IPS-NIHi11 (cell line): ENCODE data around the gene DHX29.
"Not testable (repeated sequence)": the region's sequence is repeated elsewhere in the genome, so short reads cannot be mapped to it uniquely, and the experiment has no call there.

ENCODE experiments used
- DNase-seq: peaks from one replicate; pipeline ENCODE4 v3.0.0; 2012; ENCODE audit warnings: mixed read lengths, low spot score

The DHX29 gene, protein sequence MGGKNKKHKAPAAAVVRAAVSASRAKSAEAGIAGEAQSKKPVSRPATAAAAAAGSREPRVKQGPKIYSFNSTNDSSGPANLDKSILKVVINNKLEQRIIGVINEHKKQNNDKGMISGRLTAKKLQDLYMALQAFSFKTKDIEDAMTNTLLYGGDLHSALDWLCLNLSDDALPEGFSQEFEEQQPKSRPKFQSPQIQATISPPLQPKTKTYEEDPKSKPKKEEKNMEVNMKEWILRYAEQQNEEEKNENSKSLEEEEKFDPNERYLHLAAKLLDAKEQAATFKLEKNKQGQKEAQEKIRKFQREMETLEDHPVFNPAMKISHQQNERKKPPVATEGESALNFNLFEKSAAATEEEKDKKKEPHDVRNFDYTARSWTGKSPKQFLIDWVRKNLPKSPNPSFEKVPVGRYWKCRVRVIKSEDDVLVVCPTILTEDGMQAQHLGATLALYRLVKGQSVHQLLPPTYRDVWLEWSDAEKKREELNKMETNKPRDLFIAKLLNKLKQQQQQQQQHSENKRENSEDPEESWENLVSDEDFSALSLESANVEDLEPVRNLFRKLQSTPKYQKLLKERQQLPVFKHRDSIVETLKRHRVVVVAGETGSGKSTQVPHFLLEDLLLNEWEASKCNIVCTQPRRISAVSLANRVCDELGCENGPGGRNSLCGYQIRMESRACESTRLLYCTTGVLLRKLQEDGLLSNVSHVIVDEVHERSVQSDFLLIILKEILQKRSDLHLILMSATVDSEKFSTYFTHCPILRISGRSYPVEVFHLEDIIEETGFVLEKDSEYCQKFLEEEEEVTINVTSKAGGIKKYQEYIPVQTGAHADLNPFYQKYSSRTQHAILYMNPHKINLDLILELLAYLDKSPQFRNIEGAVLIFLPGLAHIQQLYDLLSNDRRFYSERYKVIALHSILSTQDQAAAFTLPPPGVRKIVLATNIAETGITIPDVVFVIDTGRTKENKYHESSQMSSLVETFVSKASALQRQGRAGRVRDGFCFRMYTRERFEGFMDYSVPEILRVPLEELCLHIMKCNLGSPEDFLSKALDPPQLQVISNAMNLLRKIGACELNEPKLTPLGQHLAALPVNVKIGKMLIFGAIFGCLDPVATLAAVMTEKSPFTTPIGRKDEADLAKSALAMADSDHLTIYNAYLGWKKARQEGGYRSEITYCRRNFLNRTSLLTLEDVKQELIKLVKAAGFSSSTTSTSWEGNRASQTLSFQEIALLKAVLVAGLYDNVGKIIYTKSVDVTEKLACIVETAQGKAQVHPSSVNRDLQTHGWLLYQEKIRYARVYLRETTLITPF (N-terminal part only)

DNA sequence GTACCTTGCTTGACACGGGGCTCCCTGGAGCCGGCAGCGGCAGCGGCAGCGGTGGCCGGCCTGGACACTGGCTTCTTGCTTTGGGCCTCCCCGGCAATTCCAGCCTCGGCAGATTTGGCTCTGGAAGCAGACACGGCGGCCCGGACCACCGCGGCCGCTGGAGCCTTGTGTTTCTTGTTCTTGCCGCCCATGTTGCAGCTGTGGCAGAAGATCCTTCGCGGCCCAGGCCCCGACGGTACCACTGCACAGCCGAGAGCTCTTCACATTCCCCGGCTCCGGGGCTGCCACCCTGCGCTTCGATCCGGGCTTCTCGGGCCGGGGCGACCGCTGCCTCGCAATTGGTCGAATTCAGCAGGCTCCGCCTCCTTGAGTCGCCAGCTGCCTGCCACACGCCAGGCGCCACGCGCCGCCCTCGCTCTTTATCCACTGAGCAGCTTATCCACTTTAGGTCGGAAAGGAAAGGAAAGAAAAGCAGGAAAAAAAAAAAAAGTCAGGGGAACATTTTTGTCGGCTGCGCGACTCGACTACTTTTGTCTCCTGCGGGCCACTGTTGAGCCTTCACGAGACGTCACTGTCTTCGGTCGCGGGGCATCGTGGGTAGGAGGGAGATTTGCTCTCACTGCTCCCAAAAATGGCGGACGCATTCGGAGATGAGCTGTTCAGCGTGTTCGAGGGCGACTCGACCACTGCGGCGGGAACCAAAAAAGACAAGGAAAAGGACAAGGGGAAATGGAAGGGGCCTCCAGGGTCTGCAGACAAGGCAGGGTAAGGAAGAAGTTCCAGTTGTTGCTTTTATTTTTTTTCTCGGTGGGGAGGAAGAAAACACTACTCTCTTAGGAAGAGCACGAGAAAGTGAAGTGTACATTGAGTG is at the start of gene DHX29, which contains the start of gene MTREX:
TSS of gene DHX29 (minus strand) at position 312 of the 871 bp plus-strand sequence. CDS start at position 191, 121 bp downstream.
TSS of gene MTREX (plus strand) at position 607 of the 871 bp plus-strand sequence. CDS start at position 632, 25 bp downstream.
- peak; percentile 97 for DNase-seq

DNA sequence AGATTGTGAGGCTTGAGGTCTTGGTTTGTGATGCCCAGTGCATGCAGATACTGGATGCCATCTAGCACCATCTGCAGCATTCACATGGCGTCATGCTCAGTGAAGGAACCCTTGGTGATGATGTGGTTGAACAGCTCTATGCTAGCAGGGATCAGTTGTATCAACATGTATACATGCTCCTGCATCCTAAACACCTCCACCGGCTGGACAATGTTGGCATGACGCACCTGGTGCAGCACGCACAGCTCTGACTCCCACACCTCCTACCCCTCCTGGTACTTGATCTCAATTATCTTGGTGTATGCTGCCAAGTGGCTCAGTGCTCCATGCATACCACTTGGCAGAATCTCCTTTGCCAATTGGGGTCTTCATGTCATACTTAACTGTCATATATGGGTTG is 49.4 kb upstream of the DHX29 start:
- DNase-seq = no peak

DNA sequence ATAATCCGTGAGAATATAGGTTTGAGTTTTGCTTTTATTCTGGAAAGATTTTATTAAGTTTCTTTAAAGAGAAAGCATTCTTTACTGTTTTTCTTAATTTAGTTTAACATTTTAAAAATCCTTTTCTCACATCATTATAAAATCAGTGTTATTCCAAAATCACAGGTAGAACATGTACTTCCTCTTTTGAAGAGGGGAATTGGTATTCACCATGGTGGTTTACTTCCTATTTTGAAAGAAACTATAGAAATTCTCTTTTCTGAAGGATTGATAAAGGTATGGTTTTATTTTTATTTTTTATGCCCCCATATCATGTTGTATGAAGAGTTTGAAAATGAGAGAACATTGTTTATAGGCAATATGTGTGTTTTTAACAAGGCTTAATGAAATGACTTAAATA is 43.3 kb upstream of the DHX29 start:
- no peak for DNase-seq

DNA sequence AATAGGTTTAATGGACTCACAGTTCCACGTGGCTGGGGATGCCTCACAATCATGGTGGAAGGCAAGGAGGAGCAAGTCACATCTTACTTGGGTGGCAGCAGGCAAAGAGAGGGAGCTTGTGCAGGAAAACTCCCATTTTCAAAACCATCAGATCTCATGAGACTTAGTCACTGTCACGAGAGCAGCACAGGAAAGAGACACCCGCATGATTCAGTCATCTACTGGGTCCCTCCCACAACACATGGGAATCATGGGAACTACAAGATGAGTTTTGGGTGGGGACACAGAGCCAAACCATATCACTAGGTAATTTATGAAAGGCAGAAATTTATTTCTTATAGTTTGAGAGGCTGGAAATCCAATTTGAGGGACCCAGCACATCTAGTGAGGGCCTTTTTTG is 40.3 kb upstream of the DHX29 start:
- no peak for DNase-seq

DNA sequence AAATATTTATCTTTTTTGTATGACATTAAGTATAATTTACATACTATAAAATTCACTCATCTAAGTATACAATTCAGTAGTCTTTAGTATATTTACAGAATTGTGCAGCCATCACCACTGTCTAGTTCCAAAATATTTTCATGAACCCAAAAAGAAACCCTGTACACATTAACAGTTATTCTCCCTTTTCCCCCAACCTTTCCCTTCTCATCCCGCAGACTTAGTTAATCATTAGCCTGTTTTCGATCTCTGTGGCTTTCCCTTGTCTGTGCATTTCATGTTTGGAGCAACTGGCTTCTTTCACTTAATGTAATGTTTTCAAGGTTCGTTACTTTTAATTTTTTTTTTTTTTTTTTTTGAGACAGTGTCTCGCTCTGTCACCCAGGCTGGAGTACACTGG is 37.8 kb upstream of the DHX29 start:
- no peak for DNase-seq

DNA sequence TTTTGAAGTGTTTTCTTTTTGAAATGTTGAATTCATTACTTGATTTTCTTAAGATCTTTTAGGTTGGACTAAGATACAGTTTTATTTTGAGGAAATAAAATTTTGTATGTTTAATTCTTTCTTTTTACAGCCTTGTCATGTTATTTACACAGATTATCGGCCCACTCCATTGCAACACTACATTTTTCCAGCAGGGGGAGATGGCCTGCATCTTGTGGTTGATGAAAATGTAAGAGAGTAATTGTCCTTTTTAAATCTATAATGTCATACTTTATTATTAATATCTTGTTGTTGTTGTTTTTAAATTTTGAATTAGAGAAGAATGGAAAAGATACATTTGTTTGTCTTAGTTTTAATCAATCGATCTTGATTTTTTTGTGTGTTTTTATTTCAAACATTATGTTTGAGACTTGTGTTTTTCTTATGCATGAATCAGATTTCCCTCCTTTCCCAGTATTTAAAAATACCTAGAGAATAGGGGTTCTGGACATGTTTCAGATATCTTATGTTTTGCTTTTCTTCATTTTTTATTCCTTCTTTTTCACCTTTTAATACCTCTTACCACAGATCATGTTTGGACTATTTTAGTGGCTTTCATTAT is 37.0 kb upstream of the DHX29 start:
- DNase-seq = peak; percentile 39

DNA sequence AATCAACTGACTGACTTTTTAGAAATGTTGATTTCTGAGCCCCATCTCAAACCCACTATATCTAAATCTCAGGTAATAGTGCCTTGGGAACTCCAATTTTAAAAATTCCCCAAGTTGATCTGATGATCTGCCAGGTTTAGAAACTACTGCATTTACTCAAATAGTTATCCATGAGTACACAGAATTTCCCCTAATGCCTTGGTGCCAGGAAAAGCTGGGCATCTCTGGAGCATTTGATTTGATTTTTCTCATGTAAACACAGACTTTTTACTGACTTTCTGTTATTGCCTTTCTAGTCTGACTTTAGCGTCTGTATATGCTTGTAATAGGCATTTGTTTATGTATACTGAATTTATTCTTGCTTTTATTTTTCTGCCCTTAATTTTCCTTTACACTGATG is 36.1 kb upstream of the DHX29 start:
- no peak for DNase-seq

DNA sequence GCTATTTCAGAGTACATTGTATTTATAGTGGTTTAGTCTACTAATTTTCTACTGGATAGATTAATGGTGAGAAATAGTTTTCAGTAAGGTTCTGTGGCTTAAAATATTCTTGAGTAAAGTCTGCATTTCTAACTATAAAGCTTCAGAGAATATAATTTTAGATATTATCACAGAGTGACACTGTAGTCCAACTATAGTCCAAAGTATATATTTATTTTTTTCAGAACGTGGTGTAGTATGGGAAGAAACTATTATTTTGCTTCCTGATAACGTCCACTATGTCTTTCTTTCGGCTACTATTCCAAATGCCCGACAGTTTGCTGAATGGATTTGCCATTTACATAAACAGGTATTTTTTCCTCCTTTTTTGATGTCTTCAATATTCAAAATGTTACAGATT is 35.6 kb upstream of the DHX29 start:
- DNase-seq = no peak

DNA sequence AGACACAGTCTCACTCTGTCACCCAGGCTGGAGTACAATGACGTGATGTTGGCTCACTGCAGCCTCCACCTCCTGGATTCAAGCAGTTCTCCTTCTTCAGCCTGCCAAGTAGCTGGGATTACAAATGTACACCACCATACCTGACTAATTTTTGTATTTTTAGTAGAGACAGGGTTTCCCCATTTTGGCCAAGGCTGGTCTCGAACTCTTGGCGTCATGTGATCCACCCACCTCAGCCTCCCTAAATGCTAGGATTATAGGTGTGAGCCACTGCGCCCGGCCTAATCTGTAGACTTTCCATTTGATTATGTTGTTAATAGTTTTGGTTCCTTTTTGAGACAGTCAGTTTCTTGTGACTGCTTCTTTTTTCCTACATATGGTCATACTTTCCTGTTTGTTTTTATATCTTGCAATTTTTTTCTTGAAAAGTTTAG is 31.3 kb upstream of the DHX29 start:
- no peak for DNase-seq

DNA sequence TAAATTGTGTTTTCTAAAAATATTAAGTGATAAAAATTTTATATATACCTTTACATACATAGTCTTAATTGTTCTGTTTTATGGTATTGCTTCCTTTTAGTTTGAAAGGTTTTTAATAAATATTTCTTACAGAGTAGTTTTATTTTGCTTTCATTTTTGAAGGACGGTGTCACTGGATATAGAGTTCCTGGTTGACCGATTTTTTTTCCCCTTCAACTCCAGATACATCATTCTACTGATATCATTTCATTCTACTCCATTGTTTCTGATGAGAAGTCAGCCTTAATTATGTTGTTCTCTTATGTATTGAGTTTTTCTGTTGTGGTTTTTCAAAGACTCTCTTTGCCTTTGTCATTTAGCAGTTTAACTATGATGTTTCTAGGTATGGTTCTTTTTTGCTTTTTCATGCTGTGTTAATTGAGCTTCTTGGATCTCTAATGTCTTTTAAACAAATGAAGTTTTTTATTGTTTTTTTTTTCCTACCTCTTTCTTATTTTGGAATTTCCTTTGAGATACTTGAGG is 30.7 kb upstream of the DHX29 start:
- no peak for DNase-seq

DNA sequence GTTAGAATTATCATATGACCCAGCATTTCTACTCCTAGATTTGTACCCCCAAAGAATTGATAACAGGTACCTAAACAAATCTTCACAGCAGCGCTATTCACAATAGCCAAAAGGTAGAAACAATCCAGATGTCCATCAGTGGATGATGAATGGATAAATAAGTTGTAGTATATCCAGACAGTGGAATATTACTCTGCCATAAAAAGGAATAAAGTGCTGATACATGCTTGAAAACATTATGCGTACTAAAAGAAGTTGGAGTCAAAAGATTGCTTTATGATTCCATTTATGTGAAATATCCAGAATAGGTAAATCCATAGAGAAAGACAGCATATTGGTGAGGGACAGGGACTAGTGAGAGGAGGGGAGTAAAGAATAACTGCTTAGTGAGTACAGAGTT is 26.3 kb upstream of the DHX29 start:
- DNase-seq = no peak

DNA sequence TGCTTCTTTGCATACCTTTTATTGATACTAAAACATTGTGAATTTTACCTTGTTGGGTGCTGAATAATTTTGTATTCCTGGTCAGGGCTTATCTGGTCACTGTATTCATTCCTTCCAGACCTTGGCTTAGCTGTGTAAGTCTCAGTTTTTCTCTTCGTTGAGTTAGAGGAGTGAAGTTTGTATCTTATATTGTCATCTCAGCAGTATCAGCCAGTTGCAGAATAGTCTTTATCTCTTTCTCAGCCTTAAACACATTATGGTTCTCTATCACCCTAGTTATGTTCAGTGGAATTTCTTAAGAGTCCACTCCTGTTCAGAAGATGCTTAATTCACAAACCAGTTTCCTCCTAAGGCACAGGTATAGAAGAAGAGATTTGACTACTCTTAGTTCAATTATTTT is 25.5 kb upstream of the DHX29 start:
- no peak for DNase-seq

DNA sequence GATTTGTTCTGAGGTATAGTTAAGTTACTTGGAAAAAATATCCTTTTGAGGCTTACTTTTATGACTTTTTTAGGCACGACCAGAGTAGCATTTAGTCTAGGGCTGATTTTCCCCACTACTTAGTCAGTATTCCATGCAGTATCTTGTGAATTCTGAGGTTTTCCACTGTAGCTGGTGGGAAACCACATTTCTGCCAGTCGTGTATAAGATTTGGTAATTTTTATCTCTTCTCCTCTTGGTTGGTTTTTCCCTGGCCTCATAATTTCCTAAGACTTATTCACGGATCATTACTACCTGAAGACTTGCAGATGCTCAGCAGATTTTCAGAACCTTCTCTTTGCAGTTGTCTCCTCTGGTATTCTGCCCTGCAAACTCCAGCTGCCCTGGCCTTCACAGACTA is 23.8 kb upstream of the DHX29 start:
- no peak for DNase-seq

DNA sequence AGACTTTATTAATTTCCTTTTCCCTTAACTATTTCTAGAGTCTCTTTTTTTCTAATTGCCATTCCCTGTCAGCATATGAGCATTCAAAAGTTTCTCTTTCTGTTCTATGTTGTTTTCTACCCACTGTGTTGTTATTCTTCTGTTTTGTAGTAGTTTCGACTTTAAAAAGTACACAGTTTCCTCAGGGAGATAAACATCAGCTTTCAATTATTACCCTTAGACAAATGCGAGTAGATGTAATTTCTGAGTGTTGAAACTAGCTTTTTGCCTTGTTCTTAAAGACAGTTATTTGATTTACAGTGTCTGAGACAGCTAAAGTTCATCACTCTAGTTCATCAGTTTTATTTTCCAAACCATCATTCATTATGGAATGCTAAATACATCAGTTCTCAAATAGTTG is 19.8 kb upstream of the DHX29 start:
- DNase-seq = no peak

DNA sequence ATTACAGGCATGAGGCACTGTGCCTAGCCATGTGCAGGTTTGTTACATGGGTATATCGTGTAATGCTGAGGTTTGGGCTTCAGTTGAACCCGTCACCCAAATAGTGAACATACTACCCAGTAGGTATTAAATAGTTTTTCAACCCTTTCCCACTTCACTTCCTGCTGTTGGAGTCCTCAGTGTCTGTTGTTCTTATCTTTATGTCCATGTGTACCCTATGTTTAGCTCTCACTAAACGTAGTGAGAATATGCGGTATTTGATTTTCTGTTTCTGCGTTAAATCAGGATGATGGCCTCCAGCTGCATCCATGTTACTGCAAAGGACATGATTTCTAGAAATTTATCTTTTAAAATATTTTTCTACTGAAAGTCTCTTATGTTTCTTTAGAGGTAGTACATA is 18.1 kb upstream of the DHX29 start:
- DNase-seq = no peak

DNA sequence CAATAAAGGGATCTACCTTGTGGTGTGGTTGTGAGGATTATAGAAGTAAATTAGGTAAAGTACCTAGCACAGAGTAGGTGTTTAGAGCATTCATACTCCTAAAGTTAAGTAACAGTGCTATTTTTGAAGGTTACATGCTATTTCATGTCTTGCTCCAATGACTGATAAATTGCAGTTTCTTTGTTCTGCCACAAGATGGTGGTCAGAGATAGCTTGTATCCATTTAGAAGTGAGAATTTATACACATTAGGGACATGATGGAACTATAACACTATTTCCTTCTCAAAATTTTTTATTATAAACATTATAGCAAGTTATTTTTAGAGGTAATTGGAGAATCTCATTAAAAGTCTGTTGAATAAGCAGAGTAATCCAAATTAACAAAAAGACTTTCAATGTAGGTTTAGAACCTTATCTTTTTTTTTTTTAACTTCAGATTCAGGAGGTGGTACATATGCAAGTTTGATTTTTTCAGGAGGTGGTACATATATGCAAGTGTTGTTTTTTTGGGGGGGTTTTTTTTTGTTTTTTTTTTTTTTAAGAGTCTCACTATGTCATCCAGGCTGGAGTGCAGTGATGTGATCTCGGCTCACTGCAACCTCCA is 17.4 kb upstream of the DHX29 start:
- peak; percentile 21 for DNase-seq

DNA sequence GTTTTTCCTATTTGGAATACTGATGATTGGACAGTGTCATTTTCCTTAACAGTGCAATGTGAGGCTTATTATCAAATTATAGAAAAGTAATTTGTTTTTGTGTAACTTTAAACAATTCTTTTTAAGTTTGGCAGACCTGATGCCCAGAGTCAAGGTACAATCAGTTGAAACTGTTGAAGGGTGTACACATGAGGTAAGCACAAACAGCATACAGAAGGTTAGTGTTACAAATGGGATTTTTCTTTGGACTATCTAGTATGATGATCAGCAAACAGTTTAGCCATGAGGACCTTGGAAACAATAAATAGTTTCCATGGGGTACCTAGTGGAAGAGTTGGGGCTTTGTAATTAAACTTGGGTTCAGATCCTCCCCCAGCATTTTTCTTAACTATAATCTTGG is 16.5 kb upstream of the DHX29 start:
- no peak for DNase-seq

DNA sequence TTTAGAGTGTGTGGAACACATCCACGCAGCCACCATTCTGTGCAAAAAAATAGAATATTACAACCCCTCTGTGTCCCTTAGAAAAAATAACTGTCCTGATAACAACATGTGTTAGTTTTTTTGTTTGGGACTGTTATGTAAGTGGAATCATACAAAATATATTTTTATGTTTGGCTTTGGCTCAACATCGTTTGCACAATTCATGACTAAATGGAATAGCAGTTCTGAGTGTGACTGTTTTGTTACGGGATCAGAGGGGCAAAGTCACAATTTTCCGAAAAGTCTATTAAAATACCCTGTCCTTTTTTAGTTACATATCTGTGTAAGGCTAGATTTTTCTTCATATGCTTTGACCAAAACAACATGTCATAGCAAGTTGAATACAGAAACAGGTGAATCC is 13.1 kb upstream of the DHX29 start:
- no peak for DNase-seq

DNA sequence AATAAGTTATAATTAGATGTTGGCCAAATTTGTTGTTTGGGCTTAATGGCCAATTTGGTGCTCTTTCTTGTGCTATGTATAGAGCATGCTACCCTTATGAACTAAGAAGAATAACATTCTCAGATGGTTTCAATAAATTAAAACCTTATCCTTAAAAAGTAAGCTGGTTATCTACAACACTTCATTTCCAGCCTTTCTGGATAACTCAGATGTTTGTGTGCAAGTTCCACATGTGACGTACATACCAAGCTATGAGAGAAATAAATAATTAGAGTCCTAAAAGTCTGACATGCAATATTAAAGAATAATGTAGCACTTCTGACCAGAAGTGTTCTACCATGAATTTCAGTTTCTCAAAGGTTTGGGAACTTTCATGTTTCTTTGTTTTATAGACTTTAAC is 12.0 kb upstream of the DHX29 start:
- no peak for DNase-seq

DNA sequence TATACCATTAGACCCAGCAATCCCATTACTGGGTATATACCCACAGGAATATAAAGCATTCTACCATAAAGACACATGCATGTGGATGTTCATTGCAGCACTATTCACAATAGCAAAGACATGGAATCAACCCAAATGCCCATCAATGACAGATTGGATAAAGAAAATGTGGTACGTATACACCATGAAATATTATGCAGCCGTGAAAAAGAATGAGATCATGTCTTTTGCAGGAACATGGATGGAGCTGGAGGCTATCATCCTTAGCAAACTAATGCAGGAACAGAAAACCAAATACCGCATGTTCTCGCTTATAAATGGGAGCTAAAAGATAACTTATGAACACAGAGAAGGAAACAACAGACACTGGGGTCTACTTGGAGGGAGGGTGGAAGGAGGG is 10.7 kb upstream of the DHX29 start:
- not testable (repeated sequence) for DNase-seq
